ENCODE measurements around the gene AHI1.
"Not testable (repeated sequence)": the region's sequence is repeated elsewhere in the genome, so short reads cannot be mapped to it uniquely, and the experiment has no call there.

Gene AHI1

GRCh38 chr6:135383766-135384165 lies 113.8 kb downstream of the AHI1 start:
- DNase-seq = no peak

GRCh38 chr6:135383301-135383700 lies 114.2 kb downstream of the AHI1 start:
- DNase-seq = no peak

- no peak for DNase-seq
Observed at GRCh38 chr6:135382182-135382628, 115.3 kb downstream of the AHI1 start.

- DNase-seq = no peak
Observed at GRCh38 chr6:135380793-135381192, 116.7 kb downstream of the AHI1 start.

GRCh38 chr6:135379647-135380046 lies 117.9 kb downstream of the AHI1 start:
- DNase-seq = no peak

GRCh38 chr6:135372758-135373157 lies 124.8 kb downstream of the AHI1 start:
- no peak for DNase-seq

- DNase-seq = not testable (repeated sequence)
Observed at GRCh38 chr6:135363622-135364021, 133.9 kb downstream of the AHI1 start.

GRCh38 chr6:135362124-135362523 lies 135.4 kb downstream of the AHI1 start:
- no peak for DNase-seq

- no peak for DNase-seq
Observed at GRCh38 chr6:135360222-135360621, 137.3 kb downstream of the AHI1 start.

GRCh38 chr6:135358985-135359384 lies 138.6 kb downstream of the AHI1 start:
- DNase-seq = no peak

- no peak for DNase-seq
Observed at GRCh38 chr6:135358251-135358821, 139.2 kb downstream of the AHI1 start.

GRCh38 chr6:135354407-135354806 lies 143.1 kb downstream of the AHI1 start:
- DNase-seq = no peak

GRCh38 chr6:135353113-135353512 lies 144.4 kb downstream of the AHI1 start:
- no peak for DNase-seq

GRCh38 chr6:135351635-135352034 lies 145.9 kb downstream of the AHI1 start:
- no peak for DNase-seq

- DNase-seq = no peak
Observed at GRCh38 chr6:135347887-135348286, 149.7 kb downstream of the AHI1 start.

- DNase-seq = no peak
Observed at GRCh38 chr6:135346747-135347146, 150.8 kb downstream of the AHI1 start.

GRCh38 chr6:135344526-135344925 lies 153.0 kb downstream of the AHI1 start:
- DNase-seq = no peak

GRCh38 chr6:135339920-135340319 lies 157.6 kb downstream of the AHI1 start:
- DNase-seq = not testable (repeated sequence)

GRCh38 chr6:135334169-135334568 lies 163.4 kb downstream of the AHI1 start:
- no peak for DNase-seq

- no peak for DNase-seq
Observed at GRCh38 chr6:135331002-135331401, 166.5 kb downstream of the AHI1 start.

- no peak for DNase-seq
Observed at GRCh38 chr6:135329851-135330803, 167.4 kb downstream of the AHI1 start.

- no peak for DNase-seq
Observed at GRCh38 chr6:135328136-135328535, 169.4 kb downstream of the AHI1 start.

- DNase-seq = no peak
Observed at GRCh38 chr6:135325624-135326424, 171.7 kb downstream of the AHI1 start.

All from CD4-positive, alpha-beta T cell treated with Interleukin-21 for 1 hour (primary cell).